CD4-positive, alpha-beta T cell treated with Interleukin-15 for 1 hour (primary cell): ENCODE results near the gene EID2B.

Experiments
- DNase-seq: peaks from one replicate; pipeline ENCODE4 v3.0.0-alpha.2; 2020

The EID2B gene

GRCh38 chr19:39497996-39498797 lies 34.5 kb downstream of the EID2B start:
- no peak for DNase-seq

- DNase-seq: no peak
These were observed 35.0 kb downstream of the EID2B start for GRCh38 chr19:39497701-39497995.

- no peak for DNase-seq
These were observed 36.6 kb downstream of the EID2B start for GRCh38 chr19:39496063-39496462.

- DNase-seq: no peak
These were observed 38.0 kb downstream of the EID2B start for GRCh38 chr19:39494661-39495060.

- no peak for DNase-seq
These were observed 39.9 kb downstream of the EID2B start for GRCh38 chr19:39492788-39493187.

- no peak for DNase-seq
These were observed 40.4 kb downstream of the EID2B start for GRCh38 chr19:39492225-39492624.

GRCh38 chr19:39489756-39490155 lies 42.9 kb downstream of the EID2B start:
- no peak for DNase-seq

GRCh38 chr19:39483141-39483540 lies 49.5 kb downstream of the EID2B start:
- DNase-seq: no peak

GRCh38 chr19:39481676-39482075 lies 51.0 kb downstream of the EID2B start:
- DNase-seq: no peak

- no peak for DNase-seq
These were observed 51.5 kb downstream of the EID2B start for GRCh38 chr19:39481229-39481545.
